ENCODE data around the gene BAMBI.

GRCh38 chr10:28652106-28652505 lies 25.2 kb upstream of the BAMBI start:
- TF ChIP-seq POLR2A (IDR thresholded peaks at IDR 0.05; ENCODE audit: borderline replicate concordance, extremely low read depth, insufficient read depth, insufficient read length) (no peak), CTCF (IDR thresholded peaks at IDR 0.05 in 2 of 3, conservative IDR thresholded peaks at IDR 0.05 in 1 of 3; ENCODE audit: borderline replicate concordance in 1 of 3, insufficient read depth in 1 of 3, low read depth in 2 of 3, low read length in 2 of 3) (no peak), EZH2phosphoT487 (IDR thresholded peaks at IDR 0.05; ENCODE audit: borderline replicate concordance) (no peak), POLR2AphosphoS5 (IDR thresholded peaks at IDR 0.05; ENCODE audit: low read depth, low read length) (no peak), EZH2 (IDR thresholded peaks at IDR 0.05) (no peak)
